Hypothalamus (tissue), 51 donors: ENCODE measurements around the gene TLE5.

Experiments used
- DNase-seq, 51 donors: peaks; one replicate each; lab custom pipeline; 2025; lab: John Stamatoyannopoulos, UW

The TLE5 gene

GRCh38 chr19:3062165-3063105 is at the start of gene TLE5:
Gene TLE5 (minus strand): TSS chr19:3062495. CDS start chr19:3062200, 295 bp downstream.
- DNase-seq: peak in 34 of 51 donors; percentile 15 to 68 (median 34)

GRCh38 chr19:3111586-3112247 is 49.4 kb upstream of the TLE5 start:
- DNase-seq: no peak

- DNase-seq: no peak
Measured at GRCh38 chr19:3110126-3110825, 48.0 kb upstream of the TLE5 start.

GRCh38 chr19:3109491-3109890 is 47.2 kb upstream of the TLE5 start:
- DNase-seq: no peak

- peak in 10 of 51 donors; percentile 4 to 30 (median 18) for DNase-seq
Measured at GRCh38 chr19:3108775-3109174, 46.5 kb upstream of the TLE5 start.

- DNase-seq: no peak
Measured at GRCh38 chr19:3107658-3108057, 45.4 kb upstream of the TLE5 start.

GRCh38 chr19:3106509-3107141 is 44.3 kb upstream of the TLE5 start:
- no peak for DNase-seq

GRCh38 chr19:3105641-3106508 is 43.6 kb upstream of the TLE5 start:
- no peak for DNase-seq

GRCh38 chr19:3104708-3104983 is 42.4 kb upstream of the TLE5 start:
- no peak for DNase-seq

- no peak for DNase-seq
Measured at GRCh38 chr19:3102239-3103140, 40.2 kb upstream of the TLE5 start.

- no peak for DNase-seq
Measured at GRCh38 chr19:3100747-3101730, 38.7 kb upstream of the TLE5 start.

GRCh38 chr19:3100331-3100730 is 38.0 kb upstream of the TLE5 start:
- no peak for DNase-seq

GRCh38 chr19:3099347-3100145 is 37.3 kb upstream of the TLE5 start:
- no peak for DNase-seq

- DNase-seq: no peak
Measured at GRCh38 chr19:3098515-3099346, 36.4 kb upstream of the TLE5 start.

- no peak for DNase-seq
Measured at GRCh38 chr19:3098141-3098514, 35.8 kb upstream of the TLE5 start.

GRCh38 chr19:3097442-3097871 is 35.2 kb upstream of the TLE5 start:
- no peak for DNase-seq
